NOMO-1 (cell line): ENCODE data around the gene MYEF2.

Experiments
- DNase-seq, 2 experiments: peaks; one replicate each; lab custom pipeline; 2025; ENCODE audit not compliant: unreplicated experiment in 2 of 2; lab: John Stamatoyannopoulos, UW

Gene MYEF2

GRCh38 chr15:48090115-48090514, 88.0 kb downstream of the MYEF2 start:
- DNase-seq, result no peak

- no peak for DNase-seq
Measured at GRCh38 chr15:48089702-48090101, 88.4 kb downstream of the MYEF2 start.

GRCh38 chr15:48087844-48088243, 90.3 kb downstream of the MYEF2 start:
- DNase-seq, result no peak

GRCh38 chr15:48086576-48086975, 91.5 kb downstream of the MYEF2 start:
- no peak for DNase-seq

GRCh38 chr15:48086133-48086532, 92.0 kb downstream of the MYEF2 start:
- no peak for DNase-seq

- no peak for DNase-seq
Measured at GRCh38 chr15:48085591-48085930, 92.5 kb downstream of the MYEF2 start.

- peak in 1 of 2 experiments; percentile 2 for DNase-seq
Measured at GRCh38 chr15:48084759-48085590, 93.1 kb downstream of the MYEF2 start.
